Hematopoietic multipotent progenitor cell treated with erythropoietin and hydrocortisone succinate and interleukin-3 and kit ligand, for 15 days (in vitro differentiated cells): ENCODE results near the gene YWHAG.
"Not testable (repeated sequence)": the region's sequence is repeated elsewhere in the genome, so short reads cannot be mapped to it uniquely, and the experiment has no call there.

Experiments
- DNase-seq: peaks from one replicate; pipeline ENCODE4 v3.0.0-alpha.2; 2015; ENCODE audit warnings: low spot score

YWHAG gene

GRCh38 chr7:76346778-76347177 is 12.0 kb downstream of the YWHAG start:
- no peak for DNase-seq

- DNase-seq = no peak
These were observed 12.7 kb downstream of the YWHAG start for GRCh38 chr7:76346097-76346496.

- DNase-seq = no peak
These were observed 14.9 kb downstream of the YWHAG start for GRCh38 chr7:76343931-76344321.

GRCh38 chr7:76343294-76343930 is 15.4 kb downstream of the YWHAG start:
- no peak for DNase-seq

- no peak for DNase-seq
These were observed 16.6 kb downstream of the YWHAG start for GRCh38 chr7:76342222-76342621.

- peak; percentile 37 for DNase-seq
These were observed 18.1 kb downstream of the YWHAG start for GRCh38 chr7:76340617-76341131.

- DNase-seq = no peak
These were observed 20.3 kb downstream of the YWHAG start for GRCh38 chr7:76338298-76339084.

GRCh38 chr7:76337147-76337546 is 21.6 kb downstream of the YWHAG start:
- DNase-seq = no peak

GRCh38 chr7:76336094-76336493 is 22.7 kb downstream of the YWHAG start:
- DNase-seq = no peak

GRCh38 chr7:76335417-76335816 is 23.4 kb downstream of the YWHAG start:
- not testable (repeated sequence) for DNase-seq

- no peak for DNase-seq
These were observed 24.3 kb downstream of the YWHAG start for GRCh38 chr7:76334320-76334967.

- DNase-seq = no peak
These were observed 25.2 kb downstream of the YWHAG start for GRCh38 chr7:76333511-76334101.

GRCh38 chr7:76332078-76332477 is 26.7 kb downstream of the YWHAG start:
- DNase-seq = no peak

- no peak for DNase-seq
These were observed 28.1 kb downstream of the YWHAG start for GRCh38 chr7:76330673-76331072.

- no peak for DNase-seq
These were observed 28.5 kb downstream of the YWHAG start for GRCh38 chr7:76330261-76330660.

GRCh38 chr7:76329479-76329878 is 29.3 kb downstream of the YWHAG start:
- no peak for DNase-seq

- no peak for DNase-seq
These were observed 30.4 kb downstream of the YWHAG start for GRCh38 chr7:76328389-76328788.

- DNase-seq = no peak
These were observed 31.2 kb downstream of the YWHAG start for GRCh38 chr7:76327610-76328009.

GRCh38 chr7:76326646-76327233 is 32.1 kb downstream of the YWHAG start:
- no peak for DNase-seq

GRCh38 chr7:76325811-76326210 is 33.0 kb downstream of the YWHAG start:
- no peak for DNase-seq

GRCh38 chr7:76325092-76325491 is 33.7 kb downstream of the YWHAG start:
- peak; percentile 46 for DNase-seq
